ACC112 (cell line): Measurements from ENCODE around the gene TMEM237.

Source experiments
- H2AFZ ChIP-seq: fragments of 200-600 bp; sonication (generic); one replicate; pipeline ENCODE4 v1.6.0; 2017; ENCODE audit warnings: antibody characterized with exemption, low read length; ENCODE audit not compliant: unreplicated experiment
- H3K27ac ChIP-seq: fragments of 200-600 bp; sonication (generic); 2 replicates; pipeline ENCODE4 v1.5.1; 2014; ENCODE audit warnings: low read depth, mild to moderate bottlenecking, antibody characterized with exemption, low read length, moderate library complexity
- H3K27me3 ChIP-seq: fragments of 200-600 bp; sonication (generic); 2 replicates; pipeline ENCODE4 v1.6.1; 2014; ENCODE audit warnings: mild to moderate bottlenecking, antibody characterized with exemption, low read length, moderate library complexity, mixed read lengths; ENCODE audit not compliant: insufficient read depth
- H3K36me3 ChIP-seq: fragments of 200-600 bp; sonication (generic); 2 replicates; pipeline ENCODE4 v1.6.1; 2016; ENCODE audit warnings: mild to moderate bottlenecking, antibody characterized with exemption, low read length, moderate library complexity, mixed read lengths; ENCODE audit not compliant: insufficient read depth
- H3K4me1 ChIP-seq: fragments of 200-600 bp; sonication (generic); one replicate; pipeline ENCODE4 v1.6.1; 2016; ENCODE audit warnings: low read length, mixed read lengths; ENCODE audit not compliant: insufficient read depth, unreplicated experiment, control insufficient read depth
- H3K4me3 ChIP-seq: fragments of 200-600 bp; sonication (generic); 2 replicates; pipeline ENCODE4 v1.5.1; 2014; ENCODE audit warnings: mild to moderate bottlenecking, low read depth, low read length
- H3K79me2 ChIP-seq: fragments of 200-600 bp; sonication (generic); one replicate; pipeline ENCODE4 v1.6.0; 2016; ENCODE audit warnings: low read length; ENCODE audit not compliant: control insufficient read depth, unreplicated experiment, insufficient read depth

Gene TMEM237

GRCh38 chr2:201618744-201619662 is 24.3 kb downstream of the TMEM237 start:
- H3K4me1 ChIP-seq: peaks cover 25% of the 10 kb centered on the region
- peak overlapping the region; percentile 14 for H2AFZ ChIP-seq
- H3K36me3 ChIP-seq: no peaks in the 10 kb centered on the region
- peak overlapping the region; percentile 69 for H3K4me3 ChIP-seq
- H3K79me2 ChIP-seq: no peaks in the 10 kb centered on the region
- H3K27ac ChIP-seq: no peak overlapping the region
- no peaks in the 10 kb centered on the region for H3K27me3 ChIP-seq

DNA sequence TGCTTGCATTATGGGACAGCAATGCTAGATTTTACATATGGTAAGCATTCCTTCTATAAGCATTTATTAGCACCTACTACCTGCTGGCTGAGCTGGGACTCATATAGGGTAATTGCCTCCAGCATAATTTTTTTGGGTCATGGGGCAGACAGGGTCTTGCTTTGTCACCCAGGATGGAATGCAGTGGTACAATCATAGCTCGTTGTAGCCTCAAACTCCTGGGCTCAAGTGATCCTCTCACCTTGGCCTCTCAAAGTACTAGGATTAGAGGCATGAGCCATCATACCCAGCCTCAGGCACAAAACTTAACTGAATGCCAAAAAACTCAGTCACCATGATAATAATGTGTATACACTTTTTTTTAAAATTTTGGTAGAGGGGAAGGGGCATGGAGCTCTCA is 35.3 kb downstream of the TMEM237 start:
- no peak overlapping the region for H2AFZ ChIP-seq
- H3K4me1 ChIP-seq: no peaks in the 10 kb centered on the region
- no peaks in the 10 kb centered on the region for H3K27me3 ChIP-seq
- H3K4me3 ChIP-seq: no peak overlapping the region
- no peak overlapping the region for H3K27ac ChIP-seq
- H3K79me2 ChIP-seq: no peaks in the 10 kb centered on the region
- no peaks in the 10 kb centered on the region for H3K36me3 ChIP-seq

DNA sequence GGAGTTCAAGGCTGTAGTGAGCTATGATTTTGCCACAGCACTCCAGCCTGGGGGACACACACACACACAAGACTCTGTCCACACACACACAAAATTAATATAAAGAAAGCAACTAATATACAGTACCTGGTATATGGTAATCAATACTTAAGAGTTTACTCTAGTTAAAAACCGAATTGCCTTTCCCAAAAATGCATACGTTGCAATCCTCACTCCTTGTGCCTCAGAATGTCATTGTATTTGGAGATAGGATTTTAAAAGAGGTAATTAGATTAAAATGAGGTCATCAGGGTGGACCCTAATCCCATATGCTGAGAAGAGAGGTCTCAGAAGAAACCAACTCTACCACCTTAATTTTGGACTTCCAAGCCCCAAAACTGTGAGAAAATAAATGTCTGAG is 35.7 kb downstream of the TMEM237 start:
- Histone ChIP-seq H3K36me3 (no peaks in the 10 kb centered on the region), H3K79me2 (no peaks in the 10 kb centered on the region), H2AFZ (no peak overlapping the region), H3K4me1 (no peaks in the 10 kb centered on the region), H3K27me3 (no peaks in the 10 kb centered on the region), H3K27ac (no peak overlapping the region), H3K4me3 (no peak overlapping the region)

DNA sequence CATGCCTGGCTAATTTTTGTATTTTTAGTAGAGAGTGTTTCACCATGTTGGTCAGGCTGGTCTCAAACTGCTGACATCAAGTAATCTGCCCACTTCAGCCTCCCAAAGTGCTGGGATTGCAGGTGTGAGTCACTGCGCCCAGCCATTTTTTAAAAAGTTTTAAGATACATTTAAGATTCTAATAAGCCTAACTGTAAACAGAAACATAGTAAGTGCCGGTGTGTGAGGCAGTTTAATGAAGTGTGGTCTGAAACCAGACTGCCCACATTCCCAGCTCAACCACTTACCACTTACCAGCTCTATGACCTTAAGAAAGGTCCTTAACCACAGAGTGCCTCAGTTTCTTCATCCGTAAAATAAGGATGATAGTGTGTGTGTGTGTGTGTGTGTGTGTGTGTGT is 42.4 kb downstream of the TMEM237 start:
- Histone ChIP-seq H3K79me2 (no peaks in the 10 kb centered on the region), H2AFZ (no peak overlapping the region), H3K36me3 (no peaks in the 10 kb centered on the region), H3K4me3 (no peak overlapping the region), H3K27me3 (no peaks in the 10 kb centered on the region), H3K4me1 (no peaks in the 10 kb centered on the region), H3K27ac (no peak overlapping the region)

- Histone ChIP-seq H3K79me2 (no peaks in the 10 kb centered on the region), H3K4me3 (no peak overlapping the region), H3K36me3 (no peaks in the 10 kb centered on the region), H2AFZ (no peak overlapping the region), H3K4me1 (no peaks in the 10 kb centered on the region), H3K27me3 (no peaks in the 10 kb centered on the region), H3K27ac (no peak overlapping the region)
Observed at GRCh38 chr2:201597397-201597796, 45.9 kb downstream of the TMEM237 start.

DNA sequence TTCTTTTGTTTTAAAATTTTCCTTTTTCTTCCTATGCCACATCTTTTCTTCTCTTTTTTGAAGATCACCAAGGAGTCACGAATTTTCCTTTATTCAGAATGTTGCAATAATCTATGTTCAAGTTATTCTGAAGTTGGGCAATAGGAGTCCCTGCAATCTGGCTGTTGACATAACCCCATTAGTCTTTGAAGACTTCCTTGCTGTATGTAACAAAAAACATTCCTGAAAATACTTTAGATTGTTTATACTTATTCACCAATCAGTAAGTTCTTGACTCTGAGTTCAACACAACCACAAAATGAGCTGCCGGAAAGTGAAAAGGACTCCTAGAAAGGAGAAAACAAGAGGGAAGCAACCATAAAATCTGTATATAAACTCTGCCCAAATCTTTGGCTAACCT is 62.8 kb downstream of the TMEM237 start:
- H3K27ac ChIP-seq: peak overlapping the region; percentile 54
- no peaks in the 10 kb centered on the region for H3K27me3 ChIP-seq
- peaks cover 21% of the 10 kb centered on the region for H3K4me1 ChIP-seq
- peak overlapping the region; percentile 27 for H2AFZ ChIP-seq
- no peaks in the 10 kb centered on the region for H3K36me3 ChIP-seq
- H3K79me2 ChIP-seq: no peaks in the 10 kb centered on the region
- 0 out of 2 replicates have a peak overlapping the region, but pooled peaks have one; percentile 16 for H3K4me3 ChIP-seq

GRCh38 chr2:201579536-201579935 is 63.8 kb downstream of the TMEM237 start:
- Histone ChIP-seq H2AFZ (no peak overlapping the region), H3K79me2 (no peaks in the 10 kb centered on the region), H3K4me1 (peaks cover 21% of the 10 kb centered on the region), H3K36me3 (no peaks in the 10 kb centered on the region), H3K27ac (0 out of 2 replicates have a peak overlapping the region, but pooled peaks have one; percentile 54), H3K27me3 (no peaks in the 10 kb centered on the region), H3K4me3 (no peak overlapping the region)

DNA sequence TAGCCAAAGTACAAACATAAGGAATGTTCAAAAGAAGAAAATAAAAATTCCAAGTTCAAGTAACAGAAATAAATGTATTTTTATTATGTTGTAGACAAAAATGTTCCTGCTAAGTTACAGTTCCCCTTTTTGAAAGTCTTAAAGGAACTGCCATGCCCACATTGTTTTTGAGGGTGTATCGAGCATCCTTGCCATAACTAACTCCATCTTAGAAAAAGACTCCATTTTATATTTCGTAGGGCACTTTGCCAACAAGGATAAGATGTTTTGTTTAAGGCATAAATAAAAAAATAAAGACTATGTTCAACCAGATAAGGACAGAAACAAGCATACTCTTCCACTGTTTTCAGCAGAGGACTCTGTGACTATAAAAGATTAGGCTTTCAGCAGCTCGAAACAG is 67.3 kb downstream of the TMEM237 start:
- no peak overlapping the region for H3K27ac ChIP-seq
- no peak overlapping the region for H2AFZ ChIP-seq
- H3K4me3 ChIP-seq: no peak overlapping the region
- no peaks in the 10 kb centered on the region for H3K36me3 ChIP-seq
- no peaks in the 10 kb centered on the region for H3K79me2 ChIP-seq
- no peaks in the 10 kb centered on the region for H3K27me3 ChIP-seq
- H3K4me1 ChIP-seq: peaks cover 18% of the 10 kb centered on the region

- Histone ChIP-seq H3K36me3 (no peaks in the 10 kb centered on the region), H3K27ac (no peak overlapping the region), H3K4me3 (no peak overlapping the region), H3K79me2 (no peaks in the 10 kb centered on the region), H3K4me1 (peaks cover 7% of the 10 kb centered on the region), H3K27me3 (no peaks in the 10 kb centered on the region), H2AFZ (no peak overlapping the region)
Observed at GRCh38 chr2:201574766-201575165, 68.5 kb downstream of the TMEM237 start.

GRCh38 chr2:201572846-201573508 is 70.3 kb downstream of the TMEM237 start:
- Histone ChIP-seq H3K4me3 (peak overlapping the region; percentile 22; the same call in 1 of the 2 replicates), H3K27me3 (no peaks in the 10 kb centered on the region), H2AFZ (peak overlapping the region; percentile 66), H3K27ac (no peak overlapping the region), H3K4me1 (no peaks in the 10 kb centered on the region), H3K36me3 (no peaks in the 10 kb centered on the region), H3K79me2 (no peaks in the 10 kb centered on the region)
